A549 (cell line): ENCODE measurements around the gene STS. TPM values are rescaled to one million over a fixed set of nuclear protein-coding genes. Genes with fewer than 3 reads are reported as not detected.

Source experiments
- ATAC-seq, 2 experiments: fragments of 200-7000 bp in 1 of 2; fragments of >200 bp in 1 of 2; cut with Nextera tagmentation in 1 of 2; cut with Tn5 transposase in 1 of 2; 3 replicates each; pipeline versions ENCODE4 v1.8.0 to v1.9.1; 2018 to 2020; ENCODE audit warnings: mild to moderate bottlenecking in 1 of 2, moderate library complexity in 1 of 2
- CTCF ChIA-PET: fragments of 300-600 bp; sonication (Branson Sonifier 250); formaldehyde crosslinking; extraction: SDS; loops from one replicate; lab custom pipeline; 2021; ENCODE audit warnings: antibody characterized with exemption, inconsistent platforms; lab: Yijun Ruan, JAX
- POLR2A ChIA-PET: fragments of 350-600 bp; formaldehyde crosslinking; extraction: SDS; loops from one replicate; lab custom pipeline; 2021; ENCODE audit warnings: antibody characterized with exemption, inconsistent platforms; lab: Yijun Ruan, JAX
- DNase-seq, 2 experiments: peaks; one replicate each; pipeline versions ENCODE4 v3.0.0 to v3.0.0-alpha.2; 2011 to 2016; ENCODE audit warnings: low read depth in 1 of 2, low spot score in 1 of 2
- FAIRE-seq: peaks from 2 replicates; lab custom pipeline; 2011; peaks lifted over from hg19 to GRCh38; lab: Jason Lieb, UNC
- H3K27ac ChIP-seq, 2 experiments: fragments of >200 bp; sonication (Bioruptor Twin); formaldehyde crosslinking; 3 replicates each; pipeline ENCODE4 v1.5.1; 2016 to 2017
- H3K4me1 ChIP-seq: fragments of >200 bp; sonication (Bioruptor Twin); formaldehyde crosslinking; 3 replicates; pipeline ENCODE4 v1.6.1; 2016
- H3K4me2 ChIP-seq: fragments of >200 bp; sonication (Bioruptor Twin); formaldehyde crosslinking; 3 replicates; pipeline ENCODE4 v1.6.1; 2016
- H3K4me3 ChIP-seq: fragments of >200 bp; sonication (Bioruptor Twin); formaldehyde crosslinking; 3 replicates; pipeline ENCODE4 v1.5.1; 2016
- H3K9me3 ChIP-seq: fragments of >200 bp; sonication (Bioruptor Twin); formaldehyde crosslinking; 3 replicates; pipeline ENCODE4 v1.6.1; 2016
- CEBPB ChIP-seq, 2 experiments: fragments of >200 bp in 1 of 2; sonication (Bioruptor Twin) in 1 of 2; formaldehyde crosslinking in 1 of 2; IDR thresholded peaks; 2 replicates each; pipeline ENCODE4 v1.6.1; 2012 to 2016
- CHD4 ChIP-seq: fragments of 200-600 bp; sonication (generic); IDR thresholded peaks from 2 replicates; pipeline ENCODE4 v1.6.1; 2016; ENCODE audit warnings: antibody characterized with exemption, mild to moderate bottlenecking, borderline replicate concordance
- EHMT2 ChIP-seq: fragments of 200-600 bp; sonication (generic); IDR thresholded peaks from 2 replicates; pipeline ENCODE4 v1.6.1; 2016; ENCODE audit warnings: antibody characterized with exemption, low read depth, mild to moderate bottlenecking, moderate library complexity
- FOXS1 ChIP-seq: fragments of 250-450 bp; sonication (Bioruptor Pico); IDR thresholded peaks from 2 replicates; pipeline ENCODE4 v1.5.0; 2020; ENCODE audit warnings: mild to moderate bottlenecking, moderate library complexity
- GATA3 ChIP-seq: IDR thresholded peaks from 2 replicates; pipeline ENCODE4 v1.6.1; 2012; ENCODE audit warnings: borderline replicate concordance
- HOXB13 ChIP-seq: fragments of 250-450 bp; sonication (Bioruptor Pico); IDR thresholded peaks from 2 replicates; pipeline ENCODE4 v1.5.0; 2020; ENCODE audit warnings: low read depth, mild to moderate bottlenecking, moderate library complexity
- JUN ChIP-seq, 2 experiments: fragments of >200 bp; sonication (Bioruptor Twin); formaldehyde crosslinking; IDR thresholded peaks; 2 replicates in 1 of 2; 3 replicates in 1 of 2; pipeline ENCODE4 v1.6.1; 2016 to 2017
- MAFK ChIP-seq: fragments of 450-650 bp; IDR thresholded peaks from 2 replicates; pipeline ENCODE4 v1.6.1; 2014; ENCODE audit not compliant: partially characterized antibody
- NPAS2 ChIP-seq: fragments of 250-450 bp; sonication (Bioruptor Pico); IDR thresholded peaks from 2 replicates; pipeline ENCODE4 v1.8.0; 2022; ENCODE audit warnings: mild to moderate bottlenecking, moderate library complexity, borderline replicate concordance
- PHF8 ChIP-seq: fragments of 200-600 bp; sonication (generic); IDR thresholded peaks from 2 replicates; pipeline ENCODE4 v1.6.1; 2016; ENCODE audit warnings: low read depth, mild to moderate bottlenecking, antibody characterized with exemption, moderate library complexity, borderline replicate concordance
- RAD21 ChIP-seq, 2 experiments: fragments of >200 bp in 1 of 2; sonication (Bioruptor Twin) in 1 of 2; formaldehyde crosslinking in 1 of 2; IDR thresholded peaks in 1 of 2; conservative IDR thresholded peaks in 1 of 2; 2 replicates in 1 of 2; 3 replicates in 1 of 2; pipeline ENCODE4 v1.6.1; 2012 to 2018; ENCODE audit warnings: inconsistent platforms in 1 of 2
- RCOR1 ChIP-seq: fragments of 150-350 bp; IDR thresholded peaks from 2 replicates; pipeline ENCODE4 v1.6.1; 2014; ENCODE audit warnings: antibody characterized with exemption, low read length, low read depth
- SMC3 ChIP-seq: fragments of >200 bp; sonication (Bioruptor Twin); formaldehyde crosslinking; IDR thresholded peaks from 3 replicates; pipeline ENCODE4 v1.6.1; 2018; ENCODE audit warnings: inconsistent platforms
- TP53 ChIP-seq: fragments of 250-450 bp; sonication (Bioruptor Pico); IDR thresholded peaks from 2 replicates; pipeline ENCODE4 v1.5.0; 2021; ENCODE audit warnings: mild to moderate bottlenecking, moderate library complexity
- ZC3H11A ChIP-seq: fragments of 450-650 bp; IDR thresholded peaks from 2 replicates; pipeline ENCODE4 v1.6.1; 2014; ENCODE audit warnings: antibody characterized with exemption, mild to moderate bottlenecking
- ZSCAN20 ChIP-seq: fragments of 250-450 bp; sonication (Bioruptor Pico); IDR thresholded peaks from 2 replicates; pipeline ENCODE4 v1.8.0; 2022; ENCODE audit warnings: mild to moderate bottlenecking, moderate library complexity
- WGBS: methylation state at CpG from one replicate; pipeline ENCODE4 v1.1.6; 2017; ENCODE audit errors: missing lambda C conversion rate; 5-methylcytosine and 5-hydroxymethylcytosine counted together
- polyA plus RNA-seq, 4 experiments: library from polyadenylated mRNA; depleted of rRNA in 3 of 4; stranded (reverse); fragments of >200 nt; fragmentation: RNase III in 1 of 4; extraction: RNeasy Plus Mini Kit Qiagen cat#74134 plus additional on column Dnase treatment in 1 of 4; gene quantifications; 2 replicates in 3 of 4; 3 replicates in 1 of 4; pipeline ENCODE4 v1.2.3, GENCODE V29; 2011 to 2017
- TF ChIP-seq, protein P1 (sequence below): fragments of >200 bp; sonication (Bioruptor Twin); formaldehyde crosslinking; IDR thresholded peaks from 3 replicates; pipeline ENCODE4 v1.6.1; 2016
- TF ChIP-seq, protein P2 (sequence below): IDR thresholded peaks from 2 replicates; pipeline ENCODE4 v1.6.1; 2012
- TF ChIP-seq, protein P3 (sequence below): fragments of >200 bp; sonication (Bioruptor Twin); formaldehyde crosslinking; IDR thresholded peaks from 3 replicates; pipeline ENCODE4 v1.5.1; 2016

Gene STS
- polyA plus RNA-seq, 2 of the 4 experiments (the other 2 are of a cell fraction): 2.1 to 2.4 TPM

DNA sequence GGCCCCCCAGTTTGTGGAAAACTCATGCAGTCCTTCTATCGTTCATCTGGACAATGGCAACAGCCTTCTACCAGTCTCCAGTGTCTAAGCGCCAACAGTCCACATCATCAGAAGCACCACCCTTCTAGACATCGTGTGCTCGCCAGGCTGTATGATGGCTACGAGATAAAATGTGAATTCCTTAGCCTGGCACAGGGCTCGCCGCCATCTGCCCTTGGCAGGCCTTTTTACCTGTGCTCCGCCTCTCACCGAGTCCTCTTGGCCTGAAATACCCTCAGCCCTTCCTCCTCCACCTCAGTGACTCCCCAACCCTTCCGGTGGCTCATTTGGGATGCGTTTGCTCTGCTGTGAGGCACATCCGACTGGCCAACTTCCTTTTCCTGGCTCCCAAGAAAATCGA, 15.9 kb upstream of the STS start:
- DNase-seq: no peak
- no peak overlapping the region for H3K4me3 ChIP-seq
- H3K27ac ChIP-seq: peak overlapping the region in 1 of 2 experiments; percentile 70; a peak in 3 of 6 replicates
- no peak for ATAC-seq
- peaks cover 14% of the 10 kb centered on the region for H3K4me1 ChIP-seq
- no peaks in the 10 kb centered on the region for H3K9me3 ChIP-seq
- no peak overlapping the region for H3K4me2 ChIP-seq
- ChIA-PET CTCF (interaction anchor here (1.1 kb wide), 1 partner anchor 16 kb away, joined by 3 read pairs; no protein-coding TSS in a partner anchor), POLR2A (no interaction called here)
- WGBS: 93% methylated on average over 13 of the region's 13 CpGs
- TF ChIP-seq ZC3H11A (no peak), NPAS2 (CRISPR knock-in tag) (no peak), CHD4 (no peak), FOXS1 (CRISPR knock-in tag) (no peak), EHMT2 (no peak), TP53 (CRISPR knock-in tag) (no peak), JUN (IDR thresholded peaks at IDR 0.05) (no peak), HOXB13 (CRISPR knock-in tag) (no peak), CEBPB (IDR thresholded peaks at IDR 0.05) (no peak)
- TF ChIP-seq, protein P1, sequence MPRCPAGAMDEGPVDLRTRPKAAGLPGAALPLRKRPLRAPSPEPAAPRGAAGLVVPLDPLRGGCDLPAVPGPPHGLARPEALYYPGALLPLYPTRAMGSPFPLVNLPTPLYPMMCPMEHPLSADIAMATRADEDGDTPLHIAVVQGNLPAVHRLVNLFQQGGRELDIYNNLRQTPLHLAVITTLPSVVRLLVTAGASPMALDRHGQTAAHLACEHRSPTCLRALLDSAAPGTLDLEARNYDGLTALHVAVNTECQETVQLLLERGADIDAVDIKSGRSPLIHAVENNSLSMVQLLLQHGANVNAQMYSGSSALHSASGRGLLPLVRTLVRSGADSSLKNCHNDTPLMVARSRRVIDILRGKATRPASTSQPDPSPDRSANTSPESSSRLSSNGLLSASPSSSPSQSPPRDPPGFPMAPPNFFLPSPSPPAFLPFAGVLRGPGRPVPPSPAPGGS: no peak
- TF ChIP-seq, protein P2, sequence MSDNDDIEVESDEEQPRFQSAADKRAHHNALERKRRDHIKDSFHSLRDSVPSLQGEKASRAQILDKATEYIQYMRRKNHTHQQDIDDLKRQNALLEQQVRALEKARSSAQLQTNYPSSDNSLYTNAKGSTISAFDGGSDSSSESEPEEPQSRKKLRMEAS: no peak
- FAIRE-seq: no peak

DNA sequence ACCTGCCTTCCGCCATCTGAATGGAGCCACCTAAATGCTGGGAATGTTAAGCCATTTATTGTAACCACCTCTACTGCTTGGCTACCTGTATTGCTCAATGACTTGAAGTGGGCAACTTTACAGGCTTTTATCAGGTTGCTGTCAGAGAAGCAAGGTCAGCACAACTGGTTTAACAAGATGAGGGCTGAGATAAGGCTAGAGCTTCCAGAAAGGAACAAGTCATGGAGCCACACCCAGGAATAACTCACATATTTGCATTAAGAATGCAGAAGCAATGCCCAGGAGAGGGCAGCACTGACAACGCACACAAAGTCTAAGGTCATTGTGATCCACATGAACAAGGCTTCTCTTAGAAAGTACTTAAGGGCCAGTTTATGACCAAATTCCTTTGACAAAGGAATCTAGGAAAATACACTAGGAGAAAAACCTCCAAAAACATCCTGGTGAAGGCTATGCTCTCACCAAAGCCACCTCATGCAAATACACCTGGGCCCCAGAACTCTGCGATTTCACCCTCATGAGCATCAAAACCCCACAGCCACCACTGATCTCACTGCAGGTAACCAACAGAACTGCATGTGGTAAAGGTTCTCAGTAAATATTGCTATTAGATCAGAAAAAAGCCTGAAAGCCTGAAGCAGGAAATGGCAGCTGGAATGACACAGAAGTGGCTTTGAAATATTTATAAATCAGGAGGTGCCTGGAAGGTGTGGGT, 15.0 kb upstream of the STS start:
- H3K27ac ChIP-seq: peak overlapping the region; percentile 20 to 70; a peak in 3 of 6 replicates
- 62% methylated on average over 3 of the region's 3 CpGs for WGBS
- ATAC-seq (peak; percentile 97 to 99), DNase-seq (peak; percentile 38 to 90), FAIRE-seq (peak; percentile 100)
- TF ChIP-seq SMC3 (peak; percentile 49; the same call in 2 of the 3 replicates), CEBPB (IDR thresholded peaks at IDR 0.05) (peak in 1 of 2 experiments; percentile 44; a peak in 2 of 4 replicates), GATA3 (peak; percentile 80), MAFK (peak; percentile 95), RCOR1 (no peak), RAD21 (conservative IDR thresholded peaks at IDR 0.05 in 1 of 2, IDR thresholded peaks at IDR 0.05 in 1 of 2) (peak; percentile 47 to 51; a peak in 4 of 5 replicates), PHF8 (no peak), ZSCAN20 (CRISPR knock-in tag) (no peak)
- TF ChIP-seq, protein P3, sequence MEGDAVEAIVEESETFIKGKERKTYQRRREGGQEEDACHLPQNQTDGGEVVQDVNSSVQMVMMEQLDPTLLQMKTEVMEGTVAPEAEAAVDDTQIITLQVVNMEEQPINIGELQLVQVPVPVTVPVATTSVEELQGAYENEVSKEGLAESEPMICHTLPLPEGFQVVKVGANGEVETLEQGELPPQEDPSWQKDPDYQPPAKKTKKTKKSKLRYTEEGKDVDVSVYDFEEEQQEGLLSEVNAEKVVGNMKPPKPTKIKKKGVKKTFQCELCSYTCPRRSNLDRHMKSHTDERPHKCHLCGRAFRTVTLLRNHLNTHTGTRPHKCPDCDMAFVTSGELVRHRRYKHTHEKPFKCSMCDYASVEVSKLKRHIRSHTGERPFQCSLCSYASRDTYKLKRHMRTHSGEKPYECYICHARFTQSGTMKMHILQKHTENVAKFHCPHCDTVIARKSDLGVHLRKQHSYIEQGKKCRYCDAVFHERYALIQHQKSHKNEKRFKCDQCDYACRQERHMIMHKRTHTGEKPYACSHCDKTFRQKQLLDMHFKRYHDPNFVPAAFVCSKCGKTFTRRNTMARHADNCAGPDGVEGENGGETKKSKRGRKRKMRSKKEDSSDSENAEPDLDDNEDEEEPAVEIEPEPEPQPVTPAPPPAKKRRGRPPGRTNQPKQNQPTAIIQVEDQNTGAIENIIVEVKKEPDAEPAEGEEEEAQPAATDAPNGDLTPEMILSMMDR: peak; percentile 53
- TF ChIP-seq, protein P2: no peak
- H3K4me1 ChIP-seq: peaks cover 14% of the 10 kb centered on the region
- ChIA-PET CTCF (interaction anchor here (0.6 to 1.4 kb wide), 5 partner anchors 9 to 280 kb away, joined by 3 to 14 read pairs (median 3); partner anchors contain the start of genes PUDP and STS), POLR2A (interaction anchor here (0.6 kb wide), 1 partner anchor 13 kb away, joined by 3 read pairs; no protein-coding TSS in a partner anchor)
- H3K9me3 ChIP-seq: no peaks in the 10 kb centered on the region
- H3K4me3 ChIP-seq: no peak overlapping the region
- peak overlapping the region; percentile 37 for H3K4me2 ChIP-seq
